Upper lobe of right lung (tissue), 1 donor: ENCODE results near the gene GTF2F1. TPM values are rescaled to one million over a fixed set of nuclear protein-coding genes. Genes with fewer than 3 reads are reported as not detected.

Experiments used
- ATAC-seq: fragments of 200-7000 bp; cut with Tn5 transposase; one replicate; pipeline ENCODE4 v1.9.1; 2020; ENCODE audit warnings: mild to moderate bottlenecking, moderate library complexity
- DNase-seq: peaks from one replicate; pipeline ENCODE4 v3.0.0-alpha.2; 2020
- H3K27ac ChIP-seq: fragments of 200-600 bp; one replicate; pipeline ENCODE4 v1.8.0; 2022
- H3K27me3 ChIP-seq: fragments of 200-600 bp; one replicate; pipeline ENCODE4 v1.8.0; 2022; ENCODE audit warnings: mild to moderate bottlenecking
- H3K36me3 ChIP-seq: fragments of 200-600 bp; one replicate; pipeline ENCODE4 v1.8.0; 2022
- H3K4me1 ChIP-seq: fragments of 200-600 bp; one replicate; pipeline ENCODE4 v1.8.0; 2022
- H3K4me3 ChIP-seq: fragments of 200-600 bp; one replicate; pipeline ENCODE4 v1.8.0; 2022; ENCODE audit warnings: mild to moderate bottlenecking
- H3K9me3 ChIP-seq: fragments of 200-600 bp; one replicate; pipeline ENCODE4 v1.8.0; 2022
- CTCF ChIP-seq: fragments of 200-600 bp; IDR thresholded peaks from one replicate; pipeline ENCODE4 v1.8.0; 2022; ENCODE audit warnings: antibody characterized with exemption
- intact Hi-C: fragments of 100-400 bp; cut with DNase I; formaldehyde crosslinking; loops from one replicate; pipeline ENCODE4 v1.11.0; 2022
- total RNA-seq: library from RNA; stranded (reverse); fragmentation: NEBNext Ultra II Directional; extraction: Animal tissue kit (Norgen Biotek cat#: 25700); gene quantifications from one replicate; pipeline ENCODE4 v1.2.1, GENCODE V29; 2021
- donor health status: DM: no; HTN: yes; CAD: no; lungs with severe emphysema.

The GTF2F1 gene
- total RNA-seq, 1 donor from 2014 or later, result 47.4 TPM

- TF ChIP-seq CTCF, result no peak
- intact Hi-C loops, result no loop called here
Observed at GRCh38 chr19:6394831-6395230, 1.9 kb upstream of the GTF2F1 start.

GRCh38 chr19:6393983-6394412 lies 1.0 kb upstream of the GTF2F1 start:
- peak overlapping the region; percentile 98 for H3K27ac ChIP-seq
- intact Hi-C loops, result no loop called here
- no peak for ATAC-seq

More at GRCh38 chr19:6394831-6395230, 1.9 kb upstream of the GTF2F1 start:
- Histone ChIP-seq H3K9me3 (no peaks in the 10 kb centered on the region), H3K4me3 (no peak overlapping the region), H3K4me1 (peaks cover 10% of the 10 kb centered on the region), H3K36me3 (peaks cover 17% of the 10 kb centered on the region), H3K27ac (no peak overlapping the region), H3K27me3 (no peaks in the 10 kb centered on the region)
- no peak for DNase-seq
- no peak for ATAC-seq

GRCh38 chr19:6392221-6393073 lies 517 bp downstream of the GTF2F1 start:
- no peaks in the 10 kb centered on the region for H3K9me3 ChIP-seq
- TF ChIP-seq CTCF, result no peak
- H3K27ac ChIP-seq, result peak overlapping the region; percentile 98
- intact Hi-C loops, result no loop called here
- H3K36me3 ChIP-seq, result peaks cover 36% of the 10 kb centered on the region
- DNase-seq (no peak), ATAC-seq (no peak)
- peak overlapping the region; percentile 92 for H3K4me3 ChIP-seq
- H3K4me1 ChIP-seq, result peaks cover 10% of the 10 kb centered on the region
- H3K27me3 ChIP-seq, result no peaks in the 10 kb centered on the region

More at GRCh38 chr19:6393983-6394412, 1.0 kb upstream of the GTF2F1 start:
- peaks cover 25% of the 10 kb centered on the region for H3K36me3 ChIP-seq
- DNase-seq, result no peak
- no peak for TF ChIP-seq CTCF
- H3K27me3 ChIP-seq, result no peaks in the 10 kb centered on the region
- H3K4me3 ChIP-seq, result peak overlapping the region; percentile 92
- peaks cover 10% of the 10 kb centered on the region for H3K4me1 ChIP-seq
- H3K9me3 ChIP-seq, result no peaks in the 10 kb centered on the region

- Histone ChIP-seq H3K4me1 (peaks cover 7% of the 10 kb centered on the region), H3K9me3 (no peaks in the 10 kb centered on the region), H3K27me3 (no peaks in the 10 kb centered on the region), H3K27ac (no peak overlapping the region), H3K4me3 (no peak overlapping the region), H3K36me3 (peaks cover 86% of the 10 kb centered on the region)
- no peak for ATAC-seq
- DNase-seq, result no peak
- TF ChIP-seq CTCF, result no peak
- intact Hi-C loops, result no loop called here
Observed at GRCh38 chr19:6387372-6387771, 5.6 kb downstream of the GTF2F1 start.

GRCh38 chr19:6384381-6384780 lies 8.6 kb downstream of the GTF2F1 start:
- TF ChIP-seq CTCF, result no peak
- H3K36me3 ChIP-seq, result peaks cover 94% of the 10 kb centered on the region

More at GRCh38 chr19:6384381-6384780, 8.6 kb downstream of the GTF2F1 start:
- Histone ChIP-seq H3K4me3 (no peak overlapping the region), H3K4me1 (no peaks in the 10 kb centered on the region), H3K9me3 (no peaks in the 10 kb centered on the region), H3K27me3 (no peaks in the 10 kb centered on the region), H3K27ac (no peak overlapping the region)
- intact Hi-C loops, result no loop called here
- no peak for DNase-seq
- ATAC-seq, result no peak
